Measurements from ENCODE around the gene USP34. TPM values are rescaled to one million over a fixed set of nuclear protein-coding genes. Genes with fewer than 3 reads are reported as not detected.
"Not testable (repeated sequence)": the region's sequence is repeated elsewhere in the genome, so short reads cannot be mapped to it uniquely, and the experiment has no call there.

The USP34 gene
- total RNA-seq, 1 donor from 2014 or later = 95.9 TPM

DNA sequence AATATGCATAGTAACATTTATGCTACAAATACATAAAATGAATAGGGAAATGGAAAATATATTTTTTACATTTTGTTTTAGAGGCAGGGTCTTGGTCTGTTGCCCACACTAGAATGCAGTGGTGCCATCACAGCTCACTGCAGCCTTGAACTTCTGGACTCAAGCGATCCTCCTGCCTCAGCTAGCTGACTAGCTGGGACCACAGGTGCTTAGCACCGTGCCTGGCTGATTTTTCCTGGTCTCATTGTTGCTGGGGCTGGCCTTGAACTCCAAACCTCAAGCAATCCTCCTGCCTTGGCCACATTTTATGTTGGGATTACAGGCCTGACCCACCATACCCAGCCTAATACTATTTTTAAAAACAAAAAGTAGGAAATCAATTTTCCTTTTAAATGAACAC, 34.1 kb upstream of the USP34 start:
- DNase-seq (ENCODE audit: low read depth, low spot score) = no peak
- H3K27ac Mint-ChIP-seq (ENCODE audit: unreplicated experiment) = no peak overlapping the region
- no peaks in the 10 kb centered on the region for H3K27me3 Mint-ChIP-seq (ENCODE audit: low read depth)
- H3K36me3 Mint-ChIP-seq (ENCODE audit: low read depth) = peaks cover 6% of the 10 kb centered on the region
- TF ChIP-seq CTCF (conservative IDR thresholded peaks at IDR 0.05) = no peak
- H3K4me3 Mint-ChIP-seq = no peak overlapping the region
- no peaks in the 10 kb centered on the region for H3K4me1 Mint-ChIP-seq
- H3K9me3 Mint-ChIP-seq = no peaks in the 10 kb centered on the region

- peaks cover 14% of the 10 kb centered on the region for H3K36me3 Mint-ChIP-seq (ENCODE audit: low read depth)
- no peaks in the 10 kb centered on the region for H3K27me3 Mint-ChIP-seq (ENCODE audit: low read depth)
- no peak overlapping the region for H3K27ac Mint-ChIP-seq (ENCODE audit: unreplicated experiment)
- no peak overlapping the region for H3K4me3 Mint-ChIP-seq
- no peak for TF ChIP-seq CTCF (conservative IDR thresholded peaks at IDR 0.05)
- H3K9me3 Mint-ChIP-seq = no peaks in the 10 kb centered on the region
- no peaks in the 10 kb centered on the region for H3K4me1 Mint-ChIP-seq
- DNase-seq (ENCODE audit: low read depth, low spot score) = no peak
Observed at GRCh38 chr2:61499060-61499459, 28.2 kb upstream of the USP34 start.

GRCh38 chr2:61493523-61493942, 22.6 kb upstream of the USP34 start:
- Mint-ChIP-seq H3K4me1 (no peaks in the 10 kb centered on the region), H3K4me3 (no peak overlapping the region), H3K36me3 (ENCODE audit: low read depth) (peaks cover 28% of the 10 kb centered on the region), H3K27ac (ENCODE audit: unreplicated experiment) (no peak overlapping the region), H3K27me3 (ENCODE audit: low read depth) (no peaks in the 10 kb centered on the region), H3K9me3 (no peaks in the 10 kb centered on the region)
- no peak for TF ChIP-seq CTCF (conservative IDR thresholded peaks at IDR 0.05)
- DNase-seq (ENCODE audit: low read depth, low spot score) = no peak

- H3K27me3 Mint-ChIP-seq (ENCODE audit: low read depth) = no peaks in the 10 kb centered on the region
- no peaks in the 10 kb centered on the region for H3K9me3 Mint-ChIP-seq
- no peak for DNase-seq (ENCODE audit: low read depth, low spot score)
- H3K27ac Mint-ChIP-seq (ENCODE audit: unreplicated experiment) = no peak overlapping the region
- no peaks in the 10 kb centered on the region for H3K4me1 Mint-ChIP-seq
- H3K4me3 Mint-ChIP-seq = no peak overlapping the region
- H3K36me3 Mint-ChIP-seq (ENCODE audit: low read depth) = peaks cover 29% of the 10 kb centered on the region
- TF ChIP-seq CTCF (conservative IDR thresholded peaks at IDR 0.05) = no peak
Observed at GRCh38 chr2:61492476-61492875, 21.6 kb upstream of the USP34 start.

GRCh38 chr2:61485281-61485680, 14.4 kb upstream of the USP34 start:
- no peaks in the 10 kb centered on the region for H3K9me3 Mint-ChIP-seq
- TF ChIP-seq CTCF (conservative IDR thresholded peaks at IDR 0.05) = no peak
- no peak overlapping the region for H3K4me3 Mint-ChIP-seq
- H3K4me1 Mint-ChIP-seq = no peaks in the 10 kb centered on the region
- no peaks in the 10 kb centered on the region for H3K27me3 Mint-ChIP-seq (ENCODE audit: low read depth)
- H3K36me3 Mint-ChIP-seq (ENCODE audit: low read depth) = peaks cover 30% of the 10 kb centered on the region
- H3K27ac Mint-ChIP-seq (ENCODE audit: unreplicated experiment) = no peak overlapping the region
- no peak for DNase-seq (ENCODE audit: low read depth, low spot score)

DNA sequence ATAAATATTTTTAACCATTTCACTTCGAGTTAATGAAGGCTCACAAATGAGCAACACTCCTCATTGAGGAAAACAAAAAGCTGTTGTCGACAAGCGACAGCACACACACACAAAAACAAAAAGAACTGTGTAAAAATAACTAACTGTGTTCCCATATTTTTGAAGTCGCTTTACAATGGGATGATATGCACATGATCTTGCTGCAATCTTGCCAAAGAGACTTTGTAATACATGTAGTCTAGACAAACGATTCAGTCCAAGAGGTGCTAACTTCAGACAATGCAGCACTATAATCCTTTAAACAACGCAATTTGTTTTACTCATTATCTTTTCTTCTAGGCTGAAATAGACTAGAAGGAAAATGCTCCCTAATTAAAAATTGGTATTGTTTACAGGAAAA, 7.2 kb upstream of the USP34 start:
- TF ChIP-seq CTCF (conservative IDR thresholded peaks at IDR 0.05) = no peak
- no peaks in the 10 kb centered on the region for H3K9me3 Mint-ChIP-seq

DNA sequence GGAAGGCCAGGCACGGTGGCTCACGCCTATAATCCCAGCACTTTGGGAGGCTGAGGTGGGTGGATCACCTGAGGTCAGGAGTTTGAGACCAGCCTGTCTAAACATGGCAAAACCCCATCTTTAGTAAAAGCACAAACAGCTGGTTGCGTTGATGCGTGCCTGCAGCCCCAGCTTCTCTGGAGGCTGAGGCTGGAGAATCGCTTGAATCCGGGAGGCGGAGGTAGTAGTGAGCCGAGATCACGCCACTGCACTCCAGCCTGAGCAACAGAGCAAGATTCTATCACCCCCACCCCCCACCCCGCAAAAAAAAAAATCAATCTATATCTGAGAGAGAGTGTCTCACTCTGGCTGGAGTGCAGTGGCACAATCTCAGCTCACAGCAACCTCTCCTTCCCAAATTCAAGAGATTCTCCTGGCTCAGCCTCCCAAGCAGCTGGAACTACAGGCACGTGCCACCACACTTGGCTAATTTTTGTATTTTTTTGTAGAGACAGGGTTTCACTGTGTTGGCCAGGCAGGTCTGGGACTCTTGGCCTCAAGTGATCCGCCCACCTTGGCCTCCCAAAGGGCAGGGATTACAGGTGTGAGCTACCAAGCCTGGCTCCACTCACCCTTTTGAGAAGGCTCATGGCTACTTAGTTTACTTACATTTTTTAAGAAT, 6.2 kb upstream of the USP34 start:
- not testable (repeated sequence) for H3K27me3 Mint-ChIP-seq (ENCODE audit: low read depth); H3K4me1 Mint-ChIP-seq; H3K9me3 Mint-ChIP-seq; H3K27ac Mint-ChIP-seq (ENCODE audit: unreplicated experiment); DNase-seq (ENCODE audit: low read depth, low spot score)
- peak overlapping the region; percentile 11 for H3K4me3 Mint-ChIP-seq
- H3K36me3 Mint-ChIP-seq (ENCODE audit: low read depth) = peaks cover 18% of the 10 kb centered on the region

More for the DNA sequence above, 7.2 kb upstream of the USP34 start:
- H3K27me3 Mint-ChIP-seq (ENCODE audit: low read depth) = no peaks in the 10 kb centered on the region
- H3K4me1 Mint-ChIP-seq = no peaks in the 10 kb centered on the region
- no peak overlapping the region for H3K4me3 Mint-ChIP-seq
- peaks cover 22% of the 10 kb centered on the region for H3K36me3 Mint-ChIP-seq (ENCODE audit: low read depth)
- DNase-seq (ENCODE audit: low read depth, low spot score) = no peak
- no peak overlapping the region for H3K27ac Mint-ChIP-seq (ENCODE audit: unreplicated experiment)

Data from neural crest cell (in vitro differentiated cells).